ENCODE results near the gene C1orf74. TPM values are rescaled to one million over a fixed set of nuclear protein-coding genes. Genes with fewer than 3 reads are reported as not detected.

C1orf74 gene
- total RNA-seq, 4 donors from 2014 or later = 1.9 to 2.7 (median 2.3) TPM

DNA sequence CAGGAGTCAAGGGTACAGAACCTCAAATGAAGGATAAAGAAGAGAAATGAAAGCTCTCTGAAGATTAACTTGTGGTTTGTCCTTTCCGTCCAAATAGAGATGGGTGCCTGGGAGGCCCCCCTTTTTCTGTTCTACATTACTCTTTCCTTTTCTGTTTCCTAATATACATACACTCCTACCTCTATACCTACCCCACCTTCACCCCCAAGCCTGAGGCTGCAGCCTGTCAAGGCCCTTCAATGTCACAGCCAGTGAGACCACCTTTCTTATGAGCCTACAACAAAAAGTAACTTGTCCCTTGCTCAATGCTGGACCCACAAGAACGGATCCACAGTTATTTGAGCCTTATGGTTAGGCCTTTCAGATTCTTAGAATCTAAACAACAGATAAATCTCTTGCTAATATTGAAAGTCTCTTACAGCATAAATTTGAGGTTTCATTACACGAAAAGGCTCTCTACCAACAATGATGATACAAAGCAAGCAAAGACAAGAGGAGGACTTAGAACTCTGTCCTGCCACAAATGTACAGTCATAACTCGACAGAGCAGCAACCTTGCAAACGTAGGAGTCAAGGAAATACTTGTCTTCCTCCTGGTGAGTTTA lies 32.6 kb downstream of the C1orf74 start:
- no peak for DNase-seq
- intact Hi-C loops (cut with DNase I) = no loop called here
- TF ChIP-seq POLR2A (IDR thresholded peaks at IDR 0.05) = no peak
- Histone ChIP-seq H3K4me1 (peaks cover 0 to 6% of the 10 kb centered on the region in 2 donors), H3K36me3 (no peaks in the 10 kb centered on the region), H3K27me3 (no peaks in the 10 kb centered on the region), H3K9me3 (no peaks in the 10 kb centered on the region), H3K4me3 (replicated peaks in 1 of 3) (no peak overlapping the region), H3K27ac (no peak overlapping the region)
- 85% methylated on average over 5 of the region's 5 CpGs for WGBS, 2 donors

DNA sequence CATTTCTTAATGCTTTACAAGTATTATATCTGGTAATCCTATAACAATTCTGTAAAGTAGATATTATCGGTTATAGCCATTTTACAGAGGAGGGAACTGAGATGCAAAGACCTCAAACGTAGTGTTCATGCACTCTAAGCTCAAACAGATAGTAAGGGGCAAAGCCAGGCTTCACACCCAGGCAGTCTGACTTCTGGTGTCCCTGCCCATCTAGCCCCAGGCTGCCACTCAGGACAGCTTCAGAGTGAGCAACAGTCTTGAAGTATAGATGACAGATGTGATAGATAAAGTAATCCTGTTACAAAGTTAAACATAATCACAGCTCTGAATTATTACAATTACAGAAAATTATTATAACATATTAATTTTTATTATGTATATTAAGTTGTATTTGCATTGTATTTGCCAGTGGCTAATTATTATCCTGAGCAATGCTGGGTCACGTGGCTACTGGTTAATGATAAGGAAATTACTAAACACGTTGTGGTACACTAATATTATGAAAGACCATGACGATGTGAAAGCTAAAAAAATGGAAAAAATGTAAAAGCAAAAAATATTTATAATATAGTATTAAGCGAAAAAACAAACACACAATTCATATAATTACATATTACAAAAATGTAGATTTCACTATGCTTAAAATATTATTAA lies 34.6 kb downstream of the C1orf74 start:
- Histone ChIP-seq H3K9me3 (no peaks in the 10 kb centered on the region), H3K27me3 (no peaks in the 10 kb centered on the region), H3K27ac (no peak overlapping the region), H3K36me3 (no peaks in the 10 kb centered on the region), H3K4me3 (replicated peaks in 1 of 3) (no peak overlapping the region), H3K4me1 (peaks cover 0 to 6% of the 10 kb centered on the region in 2 donors)
- no peak for DNase-seq
- no peak for TF ChIP-seq POLR2A (IDR thresholded peaks at IDR 0.05)
- TF ChIP-seq, protein P1, sequence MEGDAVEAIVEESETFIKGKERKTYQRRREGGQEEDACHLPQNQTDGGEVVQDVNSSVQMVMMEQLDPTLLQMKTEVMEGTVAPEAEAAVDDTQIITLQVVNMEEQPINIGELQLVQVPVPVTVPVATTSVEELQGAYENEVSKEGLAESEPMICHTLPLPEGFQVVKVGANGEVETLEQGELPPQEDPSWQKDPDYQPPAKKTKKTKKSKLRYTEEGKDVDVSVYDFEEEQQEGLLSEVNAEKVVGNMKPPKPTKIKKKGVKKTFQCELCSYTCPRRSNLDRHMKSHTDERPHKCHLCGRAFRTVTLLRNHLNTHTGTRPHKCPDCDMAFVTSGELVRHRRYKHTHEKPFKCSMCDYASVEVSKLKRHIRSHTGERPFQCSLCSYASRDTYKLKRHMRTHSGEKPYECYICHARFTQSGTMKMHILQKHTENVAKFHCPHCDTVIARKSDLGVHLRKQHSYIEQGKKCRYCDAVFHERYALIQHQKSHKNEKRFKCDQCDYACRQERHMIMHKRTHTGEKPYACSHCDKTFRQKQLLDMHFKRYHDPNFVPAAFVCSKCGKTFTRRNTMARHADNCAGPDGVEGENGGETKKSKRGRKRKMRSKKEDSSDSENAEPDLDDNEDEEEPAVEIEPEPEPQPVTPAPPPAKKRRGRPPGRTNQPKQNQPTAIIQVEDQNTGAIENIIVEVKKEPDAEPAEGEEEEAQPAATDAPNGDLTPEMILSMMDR (IDR thresholded peaks at IDR 0.05) = no peak
- WGBS, 2 donors = 81 to 88% methylated on average over 6 of the region's 6 CpGs
- intact Hi-C loops (cut with DNase I) = no loop called here

DNA sequence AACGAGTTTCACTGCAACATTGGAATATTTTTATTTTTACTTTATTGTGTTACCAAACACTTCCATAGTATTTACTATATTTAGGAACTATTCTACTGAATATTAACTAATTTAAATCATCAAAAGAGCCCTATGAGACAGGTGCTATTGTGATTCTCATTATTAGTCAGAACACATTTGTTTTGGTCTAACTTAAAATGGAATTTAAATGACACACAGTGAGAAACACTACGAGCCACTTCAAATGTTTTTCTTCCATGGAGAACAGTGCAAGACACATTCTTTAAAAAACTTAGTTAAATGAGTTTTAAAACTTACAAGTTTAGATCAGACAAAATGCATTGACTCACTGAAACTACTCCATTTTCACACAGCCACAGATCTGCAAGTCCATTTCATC lies 35.2 kb downstream of the C1orf74 start:
- H3K4me1 ChIP-seq = peaks cover 0 to 6% of the 10 kb centered on the region in 2 donors
- intact Hi-C loops (cut with DNase I) = no loop called here
- no peaks in the 10 kb centered on the region for H3K36me3 ChIP-seq
- H3K9me3 ChIP-seq = no peaks in the 10 kb centered on the region
- no peaks in the 10 kb centered on the region for H3K27me3 ChIP-seq
- no peak overlapping the region for H3K27ac ChIP-seq
- DNase-seq = no peak
- 63 to 68% methylated on average over 2 of the region's 2 CpGs for WGBS, 2 donors
- no peak for TF ChIP-seq POLR2A (IDR thresholded peaks at IDR 0.05)
- TF ChIP-seq, protein P1 (IDR thresholded peaks at IDR 0.05) = no peak
- no peak overlapping the region for H3K4me3 ChIP-seq (replicated peaks in 1 of 3)

DNA sequence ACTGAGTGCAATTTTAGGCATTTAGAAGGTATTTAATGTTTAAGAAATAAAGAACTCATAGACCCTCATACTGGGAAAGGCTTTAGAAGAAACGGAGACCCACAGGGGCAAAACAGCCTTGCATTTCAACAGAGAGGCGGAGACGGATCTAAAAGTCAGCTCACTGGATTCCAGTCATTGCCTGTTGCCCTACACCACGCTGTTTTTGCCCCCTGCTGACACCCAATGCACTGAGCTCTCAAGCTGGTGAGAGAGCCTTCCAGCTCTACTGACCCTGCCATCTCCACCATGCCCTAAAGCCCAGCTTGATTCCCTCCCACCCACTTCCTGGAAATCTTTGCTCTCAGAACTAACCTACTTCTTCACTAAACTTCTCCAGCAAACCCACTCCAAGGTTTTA lies 35.7 kb downstream of the C1orf74 start:
- no peak for DNase-seq
- Histone ChIP-seq H3K9me3 (no peaks in the 10 kb centered on the region), H3K27me3 (no peaks in the 10 kb centered on the region), H3K36me3 (no peaks in the 10 kb centered on the region), H3K27ac (no peak overlapping the region), H3K4me1 (peaks cover 0 to 6% of the 10 kb centered on the region in 2 donors), H3K4me3 (replicated peaks in 1 of 3) (no peak overlapping the region)
- TF ChIP-seq POLR2A (IDR thresholded peaks at IDR 0.05) = no peak
- TF ChIP-seq, protein P1 (IDR thresholded peaks at IDR 0.05) = no peak
- 76 to 79% methylated on average over 4 of the region's 4 CpGs for WGBS, 2 donors
- intact Hi-C loops (cut with DNase I) = no loop called here

DNA sequence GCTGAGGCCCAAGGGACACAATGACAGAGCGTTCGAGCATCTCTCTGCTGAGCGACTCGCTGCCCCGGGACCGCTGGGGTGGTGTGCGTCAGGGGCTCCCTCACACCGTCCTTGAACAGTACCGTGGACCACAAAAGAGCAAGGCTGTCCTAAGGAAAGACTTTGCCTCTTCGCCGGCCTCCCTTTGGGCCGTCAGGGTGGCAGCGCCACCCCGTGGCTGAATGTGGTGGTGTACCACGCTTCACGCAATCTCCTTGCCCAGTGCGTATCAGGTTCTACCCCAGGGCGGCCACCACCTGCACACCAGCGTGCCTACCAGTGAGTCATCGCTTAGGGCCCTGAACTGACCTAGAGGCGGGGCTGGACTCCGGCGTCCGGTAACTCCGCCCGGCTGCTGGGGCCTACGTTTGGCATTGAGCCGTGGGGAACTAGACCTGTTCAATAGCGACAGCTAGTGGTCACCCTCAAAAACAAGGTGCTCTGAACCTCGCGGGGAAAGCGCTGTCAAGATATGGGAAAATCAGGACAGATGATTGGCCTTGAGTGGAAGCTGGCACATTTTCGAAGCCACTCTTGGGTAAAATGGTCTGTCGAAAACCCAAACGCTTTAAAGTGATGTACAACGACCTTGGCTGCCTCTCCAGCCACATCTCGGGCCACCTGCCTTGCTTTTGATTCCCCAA lies 36.6 kb downstream of the C1orf74 start:
- peaks cover 0 to 6% of the 10 kb centered on the region in 2 donors for H3K4me1 ChIP-seq
- H3K27ac ChIP-seq = peak overlapping the region in 1 of 3 donors; percentile 45
- no peaks in the 10 kb centered on the region for H3K27me3 ChIP-seq
- TF ChIP-seq POLR2A (IDR thresholded peaks at IDR 0.05) = no peak
- TF ChIP-seq, protein P1 (IDR thresholded peaks at IDR 0.05) = peak; percentile 68 to 93 (median 83)
- no peaks in the 10 kb centered on the region for H3K9me3 ChIP-seq
- intact Hi-C loops (cut with DNase I) = no loop called here
- 17 to 27% methylated on average over 12 to 24 of the region's 37 CpGs for WGBS, 2 donors
- no peak overlapping the region for H3K4me3 ChIP-seq (replicated peaks in 1 of 3)
- no peaks in the 10 kb centered on the region for H3K36me3 ChIP-seq
- DNase-seq = peak; percentile 91 to 95

All from thyroid gland (tissue), 4 donors.